ENCODE results near the gene SLC25A26.

Gene SLC25A26

DNA sequence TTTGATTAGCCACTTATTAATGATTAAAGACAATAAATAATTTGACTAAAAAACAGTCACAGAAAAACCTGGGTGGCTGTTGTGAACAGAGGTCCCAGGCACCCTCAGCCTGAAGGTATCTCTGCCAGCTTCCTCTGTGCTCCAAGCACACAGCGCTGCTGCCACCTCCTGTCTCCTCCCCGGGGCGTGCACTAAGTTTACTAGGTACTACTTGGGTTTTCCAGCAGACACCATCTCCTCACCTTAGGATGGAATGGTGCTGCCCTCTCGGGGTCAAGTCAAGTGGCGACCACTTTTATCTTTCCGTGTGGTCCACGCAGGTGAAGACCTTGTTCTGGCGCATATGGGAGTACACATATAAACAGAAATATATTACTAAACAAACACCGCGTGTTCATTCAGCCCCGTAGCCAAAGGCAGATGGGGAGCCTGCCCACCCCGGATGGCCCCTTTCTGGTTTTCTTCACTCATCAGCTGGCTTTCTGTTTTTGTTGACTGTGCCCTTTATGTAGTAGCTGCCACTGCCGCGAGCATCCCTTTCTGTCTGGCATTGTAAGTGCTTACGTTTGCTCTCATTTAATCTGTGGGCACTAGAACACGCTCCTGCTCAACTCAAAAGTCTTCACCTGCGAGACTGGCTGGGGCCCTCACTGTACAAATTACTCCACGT is 152.0 kb downstream of the SLC25A26 start:
- DNase-seq (ENCODE audit: low read depth in 2 of 2) = no peak

DNA sequence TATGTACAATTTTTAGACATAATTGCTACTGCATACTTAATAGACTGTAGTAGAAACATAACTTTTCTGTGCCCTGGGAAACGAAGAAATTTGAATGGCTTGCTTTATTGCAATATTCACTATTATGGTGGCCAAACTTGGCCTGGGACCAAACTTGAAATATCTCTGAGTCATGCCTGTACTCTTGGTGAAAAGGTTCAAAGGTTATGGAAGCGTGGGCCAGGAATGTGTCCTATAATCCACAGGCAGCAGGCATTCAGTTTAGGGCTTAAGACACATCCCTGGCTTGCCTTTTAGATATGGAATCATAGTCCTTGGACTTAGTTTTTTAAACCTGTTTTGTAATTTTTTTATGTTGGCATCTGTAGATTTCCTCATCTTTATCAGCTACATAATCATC is 155.8 kb downstream of the SLC25A26 start:
- DNase-seq (ENCODE audit: low read depth in 2 of 2) = no peak

DNA sequence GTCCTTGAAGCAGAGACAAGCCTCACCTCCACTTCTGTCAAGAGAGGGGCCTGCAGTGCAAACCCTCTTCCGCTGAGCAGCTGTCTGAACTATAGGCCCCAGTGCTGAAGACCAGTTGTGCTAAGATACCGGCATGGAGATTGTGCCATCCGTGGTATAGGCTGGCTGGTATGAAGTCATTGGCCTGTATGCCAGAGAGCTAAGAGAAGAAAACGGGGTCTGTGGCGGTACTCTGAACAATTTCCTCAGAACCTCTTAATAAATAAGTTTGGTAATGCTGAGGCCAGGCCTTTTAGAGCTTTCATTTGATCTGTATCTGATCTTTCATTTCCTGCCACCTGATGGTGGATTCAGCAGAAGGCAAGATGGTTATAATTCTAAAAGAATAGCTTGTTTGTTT is 157.0 kb downstream of the SLC25A26 start:
- no peak for DNase-seq (ENCODE audit: low read depth in 2 of 2)

DNA sequence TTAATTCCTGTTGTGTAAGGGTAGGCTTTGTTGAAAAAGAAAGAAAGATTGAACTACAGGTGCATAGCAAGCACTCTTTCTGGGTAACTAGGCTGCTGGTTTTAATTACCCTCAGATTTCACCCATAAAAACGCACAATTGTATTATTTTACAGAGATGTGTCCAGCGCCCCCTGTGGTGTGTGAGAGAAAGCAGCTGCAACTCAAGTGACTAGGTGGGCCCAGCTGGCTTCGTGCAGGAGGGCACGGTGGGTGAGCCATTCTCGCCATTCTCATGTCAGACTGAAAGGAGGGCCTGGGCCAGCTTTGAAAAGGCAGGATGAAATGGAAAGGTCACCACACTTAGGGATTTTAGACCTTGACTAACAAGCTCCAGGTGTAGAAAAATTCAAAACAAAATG is 157.5 kb downstream of the SLC25A26 start:
- DNase-seq (ENCODE audit: low read depth in 2 of 2) = no peak

DNA sequence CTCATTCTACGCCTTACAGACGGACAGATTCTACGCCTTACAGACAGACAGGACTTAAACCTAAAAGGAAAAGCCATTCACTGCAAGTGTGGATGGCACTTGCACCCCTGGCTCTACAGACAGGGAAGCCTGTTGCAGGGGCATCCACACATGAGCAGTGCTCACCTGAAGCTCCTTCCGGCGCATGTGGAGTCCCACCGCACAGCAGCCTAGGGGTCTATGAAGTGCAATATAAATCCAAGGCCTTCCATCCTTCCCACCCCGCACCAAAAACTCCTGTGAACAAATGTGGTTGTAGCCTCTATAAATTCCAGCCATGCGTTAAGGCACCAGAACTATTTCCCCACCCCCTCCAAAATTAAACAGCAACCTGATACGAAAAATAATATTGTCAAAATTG is 158.8 kb downstream of the SLC25A26 start:
- no peak for DNase-seq (ENCODE audit: low read depth in 2 of 2)

DNA sequence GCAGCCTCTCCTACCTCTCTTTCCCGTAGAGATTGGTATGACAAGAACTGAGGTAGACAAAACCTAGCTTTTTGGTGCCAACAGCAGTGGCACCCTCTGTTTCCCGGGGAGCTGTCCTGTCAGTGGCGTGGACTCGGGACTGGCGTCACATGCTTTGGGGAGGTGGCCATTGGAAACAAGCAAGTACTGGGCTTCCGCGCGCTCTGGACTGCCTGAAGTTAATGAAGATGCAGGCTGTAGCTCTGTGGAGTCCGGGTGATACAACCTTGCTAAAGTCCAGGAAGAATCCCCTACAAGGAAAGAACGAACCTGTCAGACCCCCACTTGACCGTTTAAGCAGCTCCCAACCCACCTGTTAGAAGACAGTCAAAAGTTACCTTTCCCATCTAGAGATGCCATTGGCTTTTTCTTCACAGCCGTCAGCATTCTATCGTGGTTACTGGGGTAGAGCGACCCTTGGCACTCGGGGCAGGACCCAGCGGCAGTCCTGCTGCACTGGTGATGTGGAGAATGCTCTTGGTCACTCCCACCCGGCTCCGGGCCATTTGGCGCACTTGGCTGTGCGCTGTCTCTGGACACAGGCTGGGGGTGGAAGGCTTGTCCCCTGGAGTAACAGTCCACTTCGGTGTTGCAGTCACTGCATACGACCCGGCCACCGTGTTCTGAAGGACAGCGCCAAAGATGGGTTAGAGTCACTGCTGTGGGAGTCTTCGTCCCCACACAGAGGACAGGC is 159.6 kb downstream of the SLC25A26 start:
- DNase-seq (ENCODE audit: low read depth in 2 of 2) = no peak

DNA sequence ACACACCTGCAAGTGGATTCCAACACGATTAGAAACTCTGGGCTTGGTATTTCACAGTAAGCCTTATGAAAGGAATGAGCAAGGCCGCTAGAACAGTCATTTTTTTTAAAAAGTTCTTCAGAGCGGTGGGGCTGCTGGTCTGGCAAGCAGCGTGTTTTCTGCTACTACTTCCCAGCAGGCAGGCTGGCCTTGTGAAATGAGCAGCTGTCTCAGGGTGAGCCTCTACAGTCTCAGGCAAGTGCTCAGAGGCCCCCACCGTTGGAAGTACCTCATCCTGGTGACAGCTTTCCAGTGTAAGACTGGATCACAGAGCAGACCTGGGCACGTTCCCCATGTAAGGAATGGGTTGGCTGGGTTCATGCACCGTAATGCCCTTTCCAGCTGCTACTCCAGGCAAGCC is 160.8 kb downstream of the SLC25A26 start:
- DNase-seq (ENCODE audit: low read depth in 2 of 2) = no peak

DNA sequence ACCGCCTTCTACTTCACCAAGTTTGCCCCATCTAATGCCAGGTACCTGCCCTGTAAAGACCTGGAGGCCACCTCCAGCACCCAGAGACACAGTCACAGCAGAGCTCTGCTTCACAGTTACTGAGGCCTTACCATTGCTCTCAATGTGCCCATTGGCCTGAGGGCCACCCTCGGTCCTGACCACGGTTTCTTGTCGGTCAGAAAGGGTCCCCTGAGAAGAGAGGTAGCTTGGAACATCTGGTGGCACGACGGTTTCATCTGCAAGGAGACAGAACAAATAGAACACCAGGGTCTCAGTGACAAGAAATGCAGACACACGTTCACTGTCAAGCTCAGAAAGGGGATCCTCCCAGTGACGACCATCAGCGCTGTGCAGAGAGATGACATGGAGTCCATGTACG is 161.3 kb downstream of the SLC25A26 start:
- no peak for DNase-seq (ENCODE audit: low read depth in 2 of 2)

DNA sequence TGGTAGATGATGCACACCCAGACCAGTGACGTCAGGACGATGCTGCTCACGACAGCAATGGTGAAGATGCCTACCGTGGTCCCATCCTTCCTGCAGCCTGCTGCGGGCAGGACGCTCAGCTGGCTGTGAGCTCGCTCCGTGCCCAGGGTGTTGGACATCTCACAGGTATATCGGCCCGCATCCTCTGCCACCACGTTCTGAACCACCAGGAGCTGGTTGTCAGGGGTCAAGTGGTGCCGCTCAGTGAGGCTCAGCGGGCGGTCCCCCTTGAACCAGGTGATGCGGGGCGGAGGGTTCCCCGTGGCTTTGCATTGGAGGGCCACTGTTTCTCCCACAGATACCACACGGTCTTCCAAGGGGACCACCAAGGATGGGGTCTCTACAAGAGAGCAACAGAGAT is 162.2 kb downstream of the SLC25A26 start:
- DNase-seq (ENCODE audit: low read depth in 2 of 2) = no peak

DNA sequence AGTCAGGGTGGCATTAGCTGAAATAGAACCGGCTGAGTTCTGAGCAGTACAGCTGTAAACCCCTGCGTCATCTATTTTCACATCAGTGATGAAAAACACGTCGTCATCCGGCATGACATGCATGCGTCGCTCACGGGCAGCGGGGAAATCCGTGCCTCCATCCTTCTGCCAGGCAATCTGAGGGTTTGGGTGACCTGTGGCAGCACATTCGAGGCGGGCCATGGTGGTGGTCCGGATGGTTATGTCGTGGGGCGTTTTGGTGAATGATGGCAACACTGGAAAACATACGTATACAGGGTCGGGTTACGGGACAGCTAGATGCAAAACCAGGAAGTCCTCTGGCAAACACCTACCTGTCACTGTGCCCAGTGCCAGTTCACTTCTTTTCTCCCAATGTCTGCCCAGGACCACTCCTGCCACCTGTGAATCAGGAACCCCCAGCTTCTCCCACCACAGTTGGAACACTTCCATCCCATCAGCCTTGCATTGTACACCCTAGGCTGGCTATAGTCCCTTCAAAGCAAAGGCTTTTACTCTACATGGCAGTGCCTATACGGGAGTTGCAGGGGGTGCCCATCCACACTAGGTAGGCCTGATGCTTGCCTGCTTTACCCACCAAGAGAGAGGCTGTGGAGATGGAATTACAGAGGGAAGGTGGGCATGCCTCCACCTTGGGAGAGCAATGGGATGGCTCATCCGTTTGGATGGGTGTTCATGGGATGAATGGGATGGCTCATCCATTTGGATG is 163.4 kb downstream of the SLC25A26 start:
- DNase-seq (ENCODE audit: low read depth in 2 of 2) = no peak

DNA sequence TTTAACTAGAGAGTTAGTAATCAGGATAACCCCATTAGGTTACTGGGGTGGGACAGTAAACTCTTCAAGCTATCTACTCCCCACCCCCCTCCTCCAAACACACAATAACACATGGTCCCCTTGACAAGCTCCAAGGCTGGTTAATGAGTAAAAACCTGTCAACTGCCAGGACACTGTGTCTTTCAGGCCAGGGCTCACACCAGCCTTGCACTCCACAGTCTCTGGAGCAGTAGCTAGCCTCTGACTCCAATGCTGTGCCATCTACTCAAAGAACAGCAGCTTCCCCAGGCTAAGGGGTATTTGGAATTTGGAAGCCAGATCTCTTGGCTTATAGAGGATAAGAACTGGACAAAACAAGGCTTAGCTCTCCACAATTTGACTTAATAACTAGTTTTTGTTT is 164.3 kb downstream of the SLC25A26 start:
- DNase-seq (ENCODE audit: low read depth in 2 of 2) = no peak

DNA sequence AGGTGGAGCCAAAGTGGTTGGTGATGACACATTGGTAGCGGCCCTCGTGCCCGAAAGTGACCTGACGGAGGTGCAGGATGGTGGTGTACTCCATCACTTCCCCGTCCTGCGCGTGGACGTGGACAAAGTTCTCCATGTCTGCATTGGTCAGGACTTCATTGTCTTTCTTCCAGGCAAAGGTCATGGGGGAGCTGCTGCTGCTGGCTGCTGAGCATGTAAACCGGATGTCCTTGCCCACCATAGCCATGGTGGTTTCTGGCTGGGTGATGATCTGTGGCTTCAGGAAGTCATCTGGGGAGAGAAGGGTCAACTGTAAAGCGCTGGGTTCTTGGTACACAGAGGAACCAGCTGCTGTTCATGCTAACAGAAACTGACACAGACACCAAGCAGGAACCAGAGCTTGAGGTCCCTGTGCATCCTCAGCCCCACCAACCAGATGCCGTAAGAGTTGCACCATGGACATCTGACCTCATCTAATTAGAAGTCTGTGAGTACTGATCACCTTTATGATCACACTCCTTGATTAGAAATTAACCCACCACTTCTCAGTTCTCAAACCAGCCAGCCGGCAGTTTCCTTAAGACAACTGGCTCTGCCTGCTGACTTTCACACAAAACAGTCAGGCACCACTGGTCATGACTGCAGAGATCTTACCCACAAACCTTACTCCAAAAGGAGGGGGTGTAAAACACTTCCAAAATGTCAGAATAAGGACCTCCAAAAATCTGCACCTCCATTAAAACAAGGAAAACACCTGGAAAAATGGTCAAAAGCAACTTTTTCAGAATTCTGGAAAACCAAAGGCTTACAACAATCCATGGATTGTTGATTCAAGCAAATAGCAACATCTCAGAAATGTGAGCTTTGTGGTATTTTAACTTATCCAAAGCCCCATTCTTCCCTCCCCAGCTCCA is 165.5 kb downstream of the SLC25A26 start:
- no peak for DNase-seq (ENCODE audit: low read depth in 2 of 2)

DNA sequence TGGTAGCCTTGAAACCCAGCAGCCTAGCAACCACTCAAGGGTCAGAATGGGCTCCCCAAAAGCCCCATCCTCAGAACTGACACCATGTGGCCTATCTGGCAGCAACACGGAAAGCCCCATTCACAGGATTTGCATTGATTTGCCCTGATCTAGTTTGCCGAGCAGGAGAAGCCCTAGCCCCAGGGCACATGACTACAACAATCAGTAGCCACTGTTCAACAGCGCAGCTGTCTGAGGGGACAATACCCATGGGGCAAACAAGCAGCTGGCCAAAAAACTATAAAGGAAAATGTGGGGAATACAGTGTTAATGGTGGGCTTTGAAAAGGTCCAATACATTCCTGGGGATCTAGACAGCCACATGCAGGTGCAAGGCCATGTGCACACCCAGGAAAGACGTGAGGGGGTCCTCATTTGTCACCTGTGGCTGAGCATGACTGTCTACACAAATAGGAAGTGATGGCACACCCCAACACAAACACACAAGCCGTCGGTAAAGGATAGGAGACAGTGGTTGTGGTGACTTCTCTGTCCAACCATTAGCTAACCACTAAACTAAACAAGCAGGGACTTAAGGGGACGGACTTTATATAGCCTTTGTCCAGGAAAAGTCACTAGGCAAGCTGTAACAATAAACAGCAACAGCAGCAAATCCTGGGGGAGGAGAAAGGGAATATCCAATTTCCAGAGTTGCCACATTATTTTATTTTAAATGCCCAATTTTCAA is 166.3 kb downstream of the SLC25A26 start:
- DNase-seq (ENCODE audit: low read depth in 2 of 2) = no peak

DNA sequence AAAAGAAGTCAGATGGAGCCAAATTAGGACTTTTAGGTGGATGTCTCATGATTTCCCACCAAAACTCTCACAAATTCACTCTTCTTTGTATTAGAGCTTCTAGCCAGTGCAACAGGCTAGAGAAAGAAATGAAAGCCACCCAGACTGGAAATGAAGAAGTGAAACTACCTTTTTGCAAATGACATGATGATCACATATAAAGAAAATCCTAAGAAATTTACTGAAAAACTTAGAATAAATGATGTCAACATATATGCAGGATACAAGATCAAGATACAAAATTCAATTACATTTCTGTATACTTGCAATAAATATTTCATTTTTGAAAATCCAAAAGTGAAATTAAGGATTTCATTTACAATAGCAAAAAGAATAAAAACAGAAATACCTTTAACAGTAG is 169.2 kb downstream of the SLC25A26 start:
- DNase-seq (ENCODE audit: low read depth in 2 of 2) = no peak

DNA sequence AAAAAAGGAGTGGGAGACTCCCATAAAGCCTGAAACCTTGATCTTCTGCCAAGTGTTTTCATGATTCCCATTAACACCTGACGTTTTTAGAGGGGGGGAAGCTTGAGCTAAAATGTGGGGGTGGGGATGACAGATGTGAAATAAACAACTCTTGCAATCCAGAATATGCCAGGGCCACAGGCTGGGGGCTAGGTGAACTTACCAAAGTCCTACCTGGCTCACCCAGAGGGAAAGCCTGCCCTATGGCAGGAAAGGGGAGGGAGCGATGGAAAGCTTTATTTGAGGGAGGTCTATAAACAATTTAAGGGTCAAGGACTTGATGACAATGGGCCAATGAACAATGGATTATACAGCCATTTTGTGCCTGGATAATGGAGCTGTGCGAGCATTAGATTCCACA is 171.7 kb downstream of the SLC25A26 start:
- no peak for DNase-seq (ENCODE audit: low read depth in 2 of 2)

DNA sequence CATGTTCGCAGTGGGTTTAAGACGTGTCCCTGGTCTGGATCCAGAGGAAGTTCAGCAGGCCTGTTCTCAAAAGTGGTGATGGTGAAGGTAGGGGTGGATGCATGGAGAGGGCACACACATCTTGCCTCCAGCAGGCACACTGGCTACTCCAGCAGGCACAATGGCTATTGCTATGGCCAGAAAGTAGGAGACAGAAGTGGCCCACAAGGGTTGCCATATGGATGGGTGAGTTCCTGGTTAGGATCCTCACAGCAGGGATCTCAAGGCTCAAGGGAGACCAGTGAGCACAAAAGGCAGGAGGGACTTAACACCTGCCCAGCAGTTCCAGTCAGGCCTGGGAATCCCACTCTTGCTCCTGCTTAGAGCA is 172.1 kb downstream of the SLC25A26 start:
- DNase-seq (ENCODE audit: low read depth in 2 of 2) = no peak

DNA sequence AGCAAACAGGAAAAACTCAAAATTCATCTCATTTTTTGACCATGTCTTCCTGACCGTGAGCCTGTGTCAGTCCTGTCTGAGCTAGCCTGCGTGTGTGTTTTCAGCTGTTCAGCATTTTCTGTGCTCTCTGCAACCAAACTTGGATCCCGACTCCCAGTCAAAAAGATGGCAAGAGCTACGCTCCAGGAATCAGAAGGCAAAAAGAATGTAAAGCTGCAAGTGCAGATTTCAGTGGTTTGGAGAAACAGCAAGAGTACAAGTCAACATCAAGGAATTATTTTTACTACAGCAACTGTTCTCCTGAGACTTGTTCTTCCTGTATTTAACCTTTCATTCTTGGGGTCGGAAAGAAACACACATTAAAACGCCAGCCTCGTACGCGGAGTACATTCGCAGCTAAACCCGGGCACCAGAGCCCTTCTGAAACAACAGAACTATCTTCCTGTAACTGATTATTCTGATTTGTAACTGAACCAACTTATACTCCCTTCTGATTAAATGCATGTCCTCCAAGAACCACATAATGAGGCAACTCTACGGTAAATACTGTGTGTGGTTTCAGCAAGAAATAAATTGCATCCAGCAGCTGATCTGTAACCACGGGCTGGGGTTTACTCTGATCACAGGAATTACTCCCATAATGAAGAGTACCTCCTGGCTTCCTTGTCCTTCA is 172.7 kb downstream of the SLC25A26 start:
- no peak for DNase-seq (ENCODE audit: low read depth in 2 of 2)

DNA sequence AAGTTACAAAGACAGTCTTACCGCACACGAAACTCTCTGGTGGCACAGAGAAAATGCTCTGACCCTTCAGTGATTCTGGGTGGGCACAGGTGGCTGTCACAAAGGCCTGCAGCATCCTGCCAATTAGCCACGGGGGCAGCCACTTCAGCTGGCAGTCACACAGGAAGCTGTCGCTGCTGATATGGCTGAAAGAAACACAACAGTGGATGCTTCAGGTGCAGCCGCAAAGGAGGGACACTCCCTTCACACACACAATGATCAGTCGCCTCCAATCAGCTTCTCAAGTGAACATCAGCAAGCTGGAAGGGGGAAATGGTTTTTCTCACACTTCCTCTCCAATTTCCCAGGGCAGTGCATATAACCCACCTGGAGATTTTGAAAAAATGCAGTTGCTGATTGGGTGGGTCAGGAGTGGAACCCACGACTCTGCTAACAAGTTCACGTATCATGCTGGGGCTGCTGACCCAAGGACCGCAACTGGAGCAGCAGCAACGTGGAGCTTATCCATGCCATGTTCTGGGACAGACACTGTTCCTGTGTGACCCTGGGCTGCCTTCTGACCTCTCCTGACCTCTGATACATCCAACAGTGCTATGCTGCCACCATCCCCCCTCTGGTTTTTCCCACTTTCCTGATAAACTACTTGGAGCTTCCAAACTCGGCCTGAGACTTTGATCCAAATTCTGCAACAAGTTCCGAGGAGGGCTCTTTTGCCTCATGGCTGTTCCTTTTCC is 173.4 kb downstream of the SLC25A26 start:
- peak; percentile 6 to 24 for DNase-seq (ENCODE audit: low read depth in 2 of 2)

DNA sequence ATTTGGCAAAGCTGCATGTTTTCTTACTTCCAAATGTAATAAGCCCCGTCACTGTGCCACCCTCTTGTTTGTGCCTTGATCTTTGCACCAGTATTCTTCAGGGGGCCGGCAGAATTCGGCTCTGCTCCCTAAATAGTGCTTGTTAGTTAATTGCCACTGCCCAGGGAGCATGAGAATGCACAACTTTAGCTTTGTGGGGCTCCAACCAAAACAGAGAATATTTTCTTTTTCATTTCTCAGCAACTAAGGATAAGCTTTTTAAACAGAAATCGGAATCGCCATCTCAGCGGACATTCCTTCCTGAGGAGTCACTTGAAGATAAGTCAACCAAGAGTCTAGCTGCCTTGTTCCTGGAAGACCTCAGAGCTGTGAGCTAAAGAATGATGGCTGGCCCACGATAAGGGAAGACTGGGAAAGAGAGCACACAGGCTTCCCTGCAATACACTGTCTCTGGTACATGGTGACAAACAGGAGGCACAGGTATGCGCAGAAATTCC is 174.0 kb downstream of the SLC25A26 start:
- no peak for DNase-seq (ENCODE audit: low read depth in 2 of 2)

DNA sequence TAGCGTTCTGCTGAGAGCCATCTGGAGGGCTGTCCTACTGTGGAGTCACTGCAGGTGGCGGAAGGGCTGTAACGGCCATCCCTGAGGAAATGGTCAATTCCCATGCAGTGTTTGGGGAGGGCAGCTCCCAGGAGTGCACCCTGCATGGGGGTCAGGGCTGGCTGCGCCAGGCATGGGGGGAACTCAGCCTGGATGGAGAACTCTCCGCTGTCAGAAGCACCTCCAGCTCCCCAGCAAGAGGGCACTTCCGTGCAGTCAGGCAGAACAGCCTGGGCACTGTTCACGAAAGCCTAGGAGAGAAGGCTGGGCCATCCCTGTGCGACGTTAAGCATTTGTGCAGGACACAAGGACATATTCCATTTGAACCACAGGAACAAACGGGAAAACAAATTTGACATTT is 174.8 kb downstream of the SLC25A26 start:
- no peak for DNase-seq (ENCODE audit: low read depth in 2 of 2)
